Left renal cortex interstitium (tissue), 4 donors: Measurements from ENCODE around the gene SPINK9. TPM values are rescaled to one million over a fixed set of nuclear protein-coding genes. Genes with fewer than 3 reads are reported as not detected.

ENCODE experiments used
- DNase-seq, 4 donors: peaks; one replicate each; pipeline ENCODE4 v3.0.0-alpha.2; 2013; ENCODE audit warnings: low read depth in 4 of 4, low spot score in 2 of 4, missing footprints in 1 of 4
- polyA plus RNA-seq, 4 donors: library from polyadenylated mRNA; unstranded; fragments of 120-200 nt; gene quantifications; one replicate each; pipeline ENCODE4 v1.2.1, GENCODE V29; 2013; ENCODE audit not compliant: insufficient read length in 4 of 4

SPINK9 gene
- polyA plus RNA-seq, 4 donors, result 0.34 to 0.36 TPM; not detected in 2

- DNase-seq, result no peak
Observed at GRCh38 chr5:148364343-148364742, 29.0 kb downstream of the SPINK9 start.

GRCh38 chr5:148368299-148368698 lies 32.9 kb downstream of the SPINK9 start:
- DNase-seq, result no peak

GRCh38 chr5:148372166-148372725 lies 36.9 kb downstream of the SPINK9 start:
- DNase-seq, result no peak

GRCh38 chr5:148372893-148373292 lies 37.5 kb downstream of the SPINK9 start:
- no peak for DNase-seq

GRCh38 chr5:148374690-148375360 lies 39.5 kb downstream of the SPINK9 start:
- DNase-seq, result peak in 2 of 4 donors; percentile 6 to 12

DNA sequence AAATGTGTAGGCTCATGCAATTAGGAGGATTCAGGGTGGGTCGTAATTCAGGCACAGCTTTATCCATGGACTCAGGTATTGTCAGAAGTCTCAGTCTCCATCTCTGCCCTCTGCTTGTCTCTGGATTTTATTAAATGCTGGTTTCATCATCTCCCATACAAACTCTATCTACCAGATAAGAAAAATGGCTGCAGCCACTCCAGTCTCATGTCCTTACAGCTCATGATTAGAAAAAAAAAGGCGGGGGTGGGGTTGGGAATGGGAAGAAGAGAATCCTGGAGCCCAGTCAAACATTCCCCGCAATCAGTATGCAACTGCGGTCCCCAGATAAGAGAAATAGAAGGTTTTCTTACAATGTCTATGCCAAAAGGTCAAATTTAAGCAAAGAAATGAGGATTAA lies 40.8 kb downstream of the SPINK9 start:
- DNase-seq, result no peak

DNA sequence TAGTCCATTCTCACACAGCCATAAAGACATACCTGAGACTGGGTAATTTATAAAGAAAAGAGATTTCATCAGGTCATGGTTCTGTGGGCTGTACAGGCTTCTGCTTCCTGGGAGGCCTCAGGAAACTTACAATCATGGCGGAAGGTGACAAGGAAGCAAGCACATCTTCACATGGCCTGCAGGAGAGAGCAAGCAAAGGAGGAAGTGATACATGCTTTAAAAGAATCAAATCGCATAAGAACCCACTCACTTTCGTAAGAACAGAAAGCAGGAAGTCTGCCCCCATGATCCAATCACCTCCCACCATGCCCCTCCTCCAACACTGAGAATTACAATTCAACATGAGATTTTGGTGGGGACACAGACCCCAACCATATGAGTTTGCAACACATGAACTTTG lies 43.3 kb downstream of the SPINK9 start:
- no peak for DNase-seq

- DNase-seq, result no peak
Observed at GRCh38 chr5:148379340-148379739, 44.0 kb downstream of the SPINK9 start.

- no peak for DNase-seq
Observed at GRCh38 chr5:148381906-148382305, 46.5 kb downstream of the SPINK9 start.

GRCh38 chr5:148382961-148383360 lies 47.6 kb downstream of the SPINK9 start:
- DNase-seq, result peak in 2 of 4 donors; percentile 10 to 25

- DNase-seq, result peak; percentile 89 to 96 (median 92)
Observed at GRCh38 chr5:148383564-148384379, 48.4 kb downstream of the SPINK9 start, which contains the start of gene FBXO38. TSS of gene FBXO38 (plus strand) at chr5:148383958. CDS start at chr5:148394777, 10,819 bp downstream.

- DNase-seq, result peak in 1 of 4 donors; percentile 9
Observed at GRCh38 chr5:148384380-148384737, 49.0 kb downstream of the SPINK9 start.

- no peak for DNase-seq
Observed at GRCh38 chr5:148385094-148385493, 49.7 kb downstream of the SPINK9 start.

DNA sequence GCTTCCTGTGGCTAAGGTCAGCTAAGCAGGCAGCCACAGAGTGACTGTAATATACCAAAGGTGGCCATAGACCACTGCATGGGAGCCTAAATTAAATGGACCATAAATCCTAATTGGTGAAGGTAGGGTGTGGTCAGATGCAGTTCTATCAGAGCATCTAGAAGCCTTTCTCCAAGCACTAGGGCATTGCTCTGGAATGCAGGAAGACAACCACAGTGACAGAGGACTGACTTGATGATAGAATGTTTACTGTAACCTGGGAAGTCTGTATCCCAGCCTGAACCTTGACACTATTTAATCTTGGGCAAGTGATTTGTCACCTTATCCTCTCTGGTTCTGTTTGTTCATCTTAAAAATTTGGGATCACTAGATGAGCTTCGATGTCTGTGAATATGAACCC lies 50.7 kb downstream of the SPINK9 start:
- no peak for DNase-seq

GRCh38 chr5:148387325-148387724 lies 52.0 kb downstream of the SPINK9 start:
- DNase-seq, result no peak

- no peak for DNase-seq
Observed at GRCh38 chr5:148388696-148389095, 53.3 kb downstream of the SPINK9 start.

Other genes with a start within 250 kb of the SPINK9 start
- gene SPINK14, start 167.0 kb upstream of the SPINK9 start, polyA plus RNA-seq, result not detected
- gene SPINK6, start 132.5 kb upstream of the SPINK9 start, polyA plus RNA-seq, result not detected
- under 1 TPM in 1 of 4 donors, not detected in 3; 0.08 TPM for gene MARCOL, start 97.0 kb upstream of the SPINK9 start, polyA plus RNA-seq
- under 1 TPM in 3 of 4 donors, not detected in 1; 0.23 to 0.79 (median 0.58) TPM for gene SPINK13, start 66.8 kb upstream of the SPINK9 start, polyA plus RNA-seq
- gene SPINK7, start 23.1 kb upstream of the SPINK9 start, polyA plus RNA-seq, result under 1 TPM in 3 of 4 donors, not detected in 1; 0.28 to 0.85 (median 0.62) TPM
- 10 to 100 TPM; 38.7 to 55.2 (median 45.2) TPM for gene FBXO38, start 48.4 kb downstream of the SPINK9 start, polyA plus RNA-seq